H9 (cell line): ENCODE measurements around the gene MCCC2. TPM values are rescaled to one million over a fixed set of nuclear protein-coding genes. Genes with fewer than 3 reads are reported as not detected.

Experiments
- DNase-seq: peaks from one replicate; pipeline ENCODE4 v3.0.0-alpha.2; 2017
- H2AFZ ChIP-seq: one replicate; pipeline ENCODE4 v1.6.1; 2013; ENCODE audit warnings: mild to moderate bottlenecking, low read length, control low read depth, moderate library complexity
- H2AK5ac ChIP-seq: 2 replicates; pipeline ENCODE4 v1.6.1; 2013; ENCODE audit warnings: low read length, control low read depth, mixed read lengths; ENCODE audit not compliant: insufficient read length
- H2BK120ac ChIP-seq: one replicate; pipeline ENCODE4 v1.6.1; 2013; ENCODE audit warnings: low read depth, mild to moderate bottlenecking, low read length, control low read depth, inconsistent platforms; ENCODE audit not compliant: poor library complexity, severe bottlenecking
- H2BK12ac ChIP-seq: 2 replicates; pipeline ENCODE4 v1.6.1; 2013; ENCODE audit warnings: low read length, control low read depth, mixed read lengths, low read depth; ENCODE audit not compliant: insufficient read length
- H2BK15ac ChIP-seq: 2 replicates; pipeline ENCODE4 v1.6.1; 2013; ENCODE audit warnings: low read depth, low read length, control low read depth
- H2BK20ac ChIP-seq: one replicate; pipeline ENCODE4 v1.6.1; 2013; ENCODE audit warnings: low read depth, mild to moderate bottlenecking, low read length, control low read depth, inconsistent platforms; ENCODE audit not compliant: poor library complexity, severe bottlenecking
- H2BK5ac ChIP-seq: 2 replicates; pipeline ENCODE4 v1.6.1; 2013; ENCODE audit warnings: low read length, control low read depth, mixed read lengths; ENCODE audit not compliant: insufficient read length
- H3K14ac ChIP-seq: 2 replicates; pipeline ENCODE4 v1.6.1; 2013; ENCODE audit warnings: low read length, control low read depth; ENCODE audit not compliant: insufficient read depth
- H3K18ac ChIP-seq: 2 replicates; pipeline ENCODE4 v1.6.1; 2013; ENCODE audit warnings: low read depth, mild to moderate bottlenecking, mixed read lengths, low read length, control low read depth; ENCODE audit not compliant: insufficient read length
- H3K23ac ChIP-seq: 2 replicates; pipeline ENCODE4 v1.6.1; 2013; ENCODE audit warnings: low read length, control low read depth, mixed read lengths, low read depth; ENCODE audit not compliant: insufficient read length
- H3K23me2 ChIP-seq: 2 replicates; pipeline ENCODE4 v1.6.1; 2013; ENCODE audit warnings: low read depth, mild to moderate bottlenecking, mixed read lengths, low read length, control low read depth; ENCODE audit not compliant: insufficient read length, poor library complexity, severe bottlenecking
- H3K27ac ChIP-seq: 2 replicates; pipeline ENCODE4 v1.5.1; 2013; ENCODE audit warnings: low read length, control low read depth, mixed read lengths, low read depth; ENCODE audit not compliant: insufficient read length
- H3K27me3 ChIP-seq: 2 replicates; pipeline ENCODE4 v1.6.1; 2013; ENCODE audit warnings: low read length, control low read depth, inconsistent platforms; ENCODE audit not compliant: insufficient read depth
- H3K4ac ChIP-seq: 2 replicates; pipeline ENCODE4 v1.6.1; 2013; ENCODE audit warnings: low read depth, mild to moderate bottlenecking, control low read depth, inconsistent platforms, low read length, moderate library complexity
- H3K4me1 ChIP-seq: 2 replicates; pipeline ENCODE4 v1.6.1; 2013; ENCODE audit warnings: low read length, control low read depth, inconsistent platforms; ENCODE audit not compliant: insufficient read depth
- H3K4me2 ChIP-seq: 2 replicates; pipeline ENCODE4 v1.6.1; 2013; ENCODE audit warnings: low read length, control low read depth, mixed read lengths; ENCODE audit not compliant: insufficient read length, insufficient read depth
- H3K56ac ChIP-seq: 2 replicates; pipeline ENCODE4 v1.6.1; 2013; ENCODE audit warnings: low read depth, mild to moderate bottlenecking, mixed read lengths, low read length, control low read depth; ENCODE audit not compliant: insufficient read length
- H3K79me1 ChIP-seq: 2 replicates; pipeline ENCODE4 v1.6.1; 2013; ENCODE audit warnings: low read depth, mild to moderate bottlenecking, moderate library complexity, low read length, control low read depth, inconsistent platforms; ENCODE audit not compliant: insufficient read depth, poor library complexity, severe bottlenecking
- H3K79me2 ChIP-seq: 2 replicates; pipeline ENCODE4 v1.6.1; 2013; ENCODE audit warnings: low read length, control low read depth, inconsistent platforms; ENCODE audit not compliant: insufficient read depth
- H3K9ac ChIP-seq: 2 replicates; pipeline ENCODE4 v1.6.1; 2013; ENCODE audit warnings: low read length, control low read depth, mixed read lengths; ENCODE audit not compliant: insufficient read length; ENCODE audit errors: extremely low read depth
- H3K9me3 ChIP-seq: one replicate; pipeline ENCODE4 v1.6.1; 2013; ENCODE audit warnings: low read depth, low read length, inconsistent platforms; ENCODE audit not compliant: control insufficient read depth
- H3T11ph ChIP-seq: one replicate; pipeline ENCODE4 v1.6.1; 2013; ENCODE audit warnings: mild to moderate bottlenecking, low read length, control low read depth, inconsistent platforms
- H4K20me1 ChIP-seq: one replicate; pipeline ENCODE4 v1.6.1; 2013; ENCODE audit not compliant: control insufficient read depth, insufficient read length, insufficient read depth
- H4K5ac ChIP-seq: 2 replicates; pipeline ENCODE4 v1.6.1; 2013; ENCODE audit warnings: low read depth, mild to moderate bottlenecking, mixed read lengths, low read length, control low read depth; ENCODE audit not compliant: insufficient read length
- H4K8ac ChIP-seq: replicated peaks from 2 replicates; pipeline ENCODE4 v1.6.1; 2013; ENCODE audit warnings: low read length, control low read depth, mixed read lengths, low read depth; ENCODE audit not compliant: insufficient read length
- H4K91ac ChIP-seq: 2 replicates; pipeline ENCODE4 v1.6.1; 2013; ENCODE audit warnings: low read depth, mild to moderate bottlenecking, moderate library complexity, mixed read lengths, low read length, control low read depth; ENCODE audit not compliant: insufficient read length
- H3K27ac Mint-ChIP-seq, 3 experiments: 2 replicates in 2 of 3; 3 replicates in 1 of 3; pipeline ENCODE4 v1.8.0; 2020 to 2021; ENCODE audit warnings: mixed read lengths in 3 of 3, mild to moderate bottlenecking in 1 of 3, moderate library complexity in 1 of 3
- H3K27me3 Mint-ChIP-seq: 2 replicates; pipeline ENCODE4 v1.8.0; 2021; ENCODE audit warnings: low read depth, mild to moderate bottlenecking, moderate library complexity, mixed read lengths
- H3K36me3 Mint-ChIP-seq, 3 experiments: 2 replicates in 2 of 3; 3 replicates in 1 of 3; pipeline ENCODE4 v1.8.0; 2020 to 2021; ENCODE audit warnings: low read depth in 3 of 3, mixed read lengths in 3 of 3; ENCODE audit not compliant: insufficient read depth in 1 of 3
- H3K4me1 Mint-ChIP-seq, 2 experiments: 2 replicates each; pipeline ENCODE4 v1.8.0; 2020; ENCODE audit warnings: mixed read lengths in 2 of 2
- H3K4me3 Mint-ChIP-seq, 2 experiments: 2 replicates in 1 of 2; 3 replicates in 1 of 2; pipeline ENCODE4 v1.8.0; 2020 to 2021; ENCODE audit warnings: mild to moderate bottlenecking in 2 of 2, mixed read lengths in 2 of 2, moderate library complexity in 1 of 2
- H3K9me3 Mint-ChIP-seq, 2 experiments: 2 replicates in 1 of 2; 3 replicates in 1 of 2; pipeline ENCODE4 v1.8.0; 2020; ENCODE audit warnings: mild to moderate bottlenecking in 2 of 2, mixed read lengths in 2 of 2, moderate library complexity in 1 of 2
- CTCF ChIP-seq: fragments of 200-600 bp; sonication (generic); conservative IDR thresholded peaks from 3 replicates; pipeline ENCODE4 v1.8.0; 2021; ENCODE audit warnings: antibody characterized with exemption, mild to moderate bottlenecking
- total RNA-seq: library from RNA; stranded (reverse); gene quantifications from 2 replicates; pipeline ENCODE4 v1.2.1, GENCODE V29; 2021

MCCC2 gene
- total RNA-seq, 1 experiment from 2014 or later, result 62.7 TPM

GRCh38 chr5:71637133-71637532 is 50.0 kb downstream of the MCCC2 start:
- Histone ChIP-seq H3K27ac (no peak overlapping the region), H3K4ac (no peak overlapping the region), H2BK12ac (no peak overlapping the region), H3K9me3 (no peaks in the 10 kb centered on the region), H3K27me3 (no peaks in the 10 kb centered on the region), H3T11ph (no peak overlapping the region), H3K4me2 (no peak overlapping the region), H2BK15ac (no peak overlapping the region), H3K4me1 (peaks cover 2% of the 10 kb centered on the region; the same call in 1 of the 2 replicates), H3K18ac (no peak overlapping the region), H3K79me2 (no peaks in the 10 kb centered on the region), H4K20me1 (no peaks in the 10 kb centered on the region), H4K91ac (no peak overlapping the region), H3K56ac (no peak overlapping the region), H3K9ac (no peak overlapping the region), H2BK5ac (no peak overlapping the region), H2AFZ (no peak overlapping the region), H4K8ac (no peak overlapping the region), H2BK20ac (no peak overlapping the region), H3K79me1 (no peaks in the 10 kb centered on the region), H3K14ac (no peak overlapping the region), H3K23ac (no peak overlapping the region), H2BK120ac (no peak overlapping the region), H3K23me2 (no peaks in the 10 kb centered on the region), H4K5ac (no peak overlapping the region), H2AK5ac (no peak overlapping the region)
- no peak overlapping the region for H3K4me3 Mint-ChIP-seq
- peaks cover 9 to 11% of the 10 kb centered on the region in 2 experiments; a peak in 4 of 5 replicates for H3K9me3 Mint-ChIP-seq
- DNase-seq, result no peak
- TF ChIP-seq CTCF, result no peak
- no peaks in the 10 kb centered on the region for H3K27me3 Mint-ChIP-seq
- no peak overlapping the region; a peak in 1 of 7 replicates for H3K27ac Mint-ChIP-seq
- H3K36me3 Mint-ChIP-seq, result peaks cover 47 to 64% (median 50%) of the 10 kb centered on the region in 3 experiments
- peaks cover 0 to 10% of the 10 kb centered on the region in 2 experiments; a peak in 2 of 4 replicates for H3K4me1 Mint-ChIP-seq
